Measurements from ENCODE around the gene JAK1.

Gene JAK1

GRCh38 chr1:64895500-64895899 is 70.8 kb downstream of the JAK1 start:
- TF ChIP-seq, protein P1, sequence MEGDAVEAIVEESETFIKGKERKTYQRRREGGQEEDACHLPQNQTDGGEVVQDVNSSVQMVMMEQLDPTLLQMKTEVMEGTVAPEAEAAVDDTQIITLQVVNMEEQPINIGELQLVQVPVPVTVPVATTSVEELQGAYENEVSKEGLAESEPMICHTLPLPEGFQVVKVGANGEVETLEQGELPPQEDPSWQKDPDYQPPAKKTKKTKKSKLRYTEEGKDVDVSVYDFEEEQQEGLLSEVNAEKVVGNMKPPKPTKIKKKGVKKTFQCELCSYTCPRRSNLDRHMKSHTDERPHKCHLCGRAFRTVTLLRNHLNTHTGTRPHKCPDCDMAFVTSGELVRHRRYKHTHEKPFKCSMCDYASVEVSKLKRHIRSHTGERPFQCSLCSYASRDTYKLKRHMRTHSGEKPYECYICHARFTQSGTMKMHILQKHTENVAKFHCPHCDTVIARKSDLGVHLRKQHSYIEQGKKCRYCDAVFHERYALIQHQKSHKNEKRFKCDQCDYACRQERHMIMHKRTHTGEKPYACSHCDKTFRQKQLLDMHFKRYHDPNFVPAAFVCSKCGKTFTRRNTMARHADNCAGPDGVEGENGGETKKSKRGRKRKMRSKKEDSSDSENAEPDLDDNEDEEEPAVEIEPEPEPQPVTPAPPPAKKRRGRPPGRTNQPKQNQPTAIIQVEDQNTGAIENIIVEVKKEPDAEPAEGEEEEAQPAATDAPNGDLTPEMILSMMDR (IDR thresholded peaks at IDR 0.05; ENCODE audit: low read depth, low read length) = no peak
- no peak for DNase-seq (ENCODE audit: extremely low read depth, low read depth)

DNA sequence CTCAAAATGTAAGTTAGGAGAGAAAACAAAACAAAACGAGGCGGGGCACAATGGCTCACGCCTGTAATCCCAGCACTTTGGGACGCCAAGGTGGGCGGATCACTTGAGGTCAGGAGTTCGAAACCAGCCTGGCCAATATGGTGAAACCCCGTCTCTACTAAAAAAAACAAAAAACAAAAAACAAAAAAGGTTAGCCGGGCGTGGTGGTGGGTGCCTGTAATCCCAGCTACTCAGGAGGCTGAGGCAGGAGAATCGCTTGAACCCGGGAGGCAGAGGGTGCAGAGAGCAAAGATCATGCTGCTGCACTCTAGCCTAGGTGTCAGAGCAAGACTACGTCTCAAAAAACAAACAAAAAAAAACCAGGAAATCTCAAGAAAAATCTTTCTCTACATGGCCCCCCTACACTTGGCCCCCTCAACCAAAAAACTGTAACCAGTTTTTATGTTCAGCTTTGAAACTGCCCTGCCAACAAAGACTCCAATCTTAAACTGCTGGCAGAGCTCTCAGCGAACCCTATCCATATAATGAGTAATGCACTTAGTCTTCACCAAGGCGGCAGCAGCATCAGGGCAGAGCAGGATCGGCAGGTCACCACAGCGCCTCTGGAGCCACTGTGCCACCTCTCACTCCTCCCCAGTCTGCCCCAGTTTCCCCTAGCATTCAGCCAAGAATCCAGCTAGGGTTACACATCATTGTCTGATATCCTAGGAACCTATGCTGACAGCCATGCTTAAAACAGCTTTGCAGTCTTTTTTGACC is 71.7 kb downstream of the JAK1 start:
- TF ChIP-seq, protein P1 (IDR thresholded peaks at IDR 0.05; ENCODE audit: low read depth, low read length) = no peak
- DNase-seq (ENCODE audit: extremely low read depth, low read depth) = no peak

DNA sequence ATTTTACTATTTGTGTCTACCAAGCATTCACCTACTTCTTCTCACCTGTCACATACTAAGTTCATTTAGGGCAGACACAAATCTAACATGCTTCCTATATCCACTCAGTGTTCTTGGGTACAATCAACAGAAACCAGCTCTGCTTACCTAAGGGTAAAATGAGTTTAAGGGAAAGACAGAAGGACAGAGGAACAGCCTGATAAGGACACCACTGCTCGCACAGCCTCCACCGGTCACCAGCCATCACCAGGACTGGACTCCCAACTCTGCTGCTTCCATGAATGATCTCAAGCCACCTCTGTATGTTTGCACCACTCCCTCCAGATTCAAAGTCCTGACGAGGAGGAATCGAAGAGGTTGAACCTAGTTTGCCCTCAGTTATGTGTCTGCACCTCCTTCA is 72.4 kb downstream of the JAK1 start:
- DNase-seq (ENCODE audit: extremely low read depth, low read depth) = no peak
- TF ChIP-seq, protein P1 (IDR thresholded peaks at IDR 0.05; ENCODE audit: low read depth, low read length) = no peak

DNA sequence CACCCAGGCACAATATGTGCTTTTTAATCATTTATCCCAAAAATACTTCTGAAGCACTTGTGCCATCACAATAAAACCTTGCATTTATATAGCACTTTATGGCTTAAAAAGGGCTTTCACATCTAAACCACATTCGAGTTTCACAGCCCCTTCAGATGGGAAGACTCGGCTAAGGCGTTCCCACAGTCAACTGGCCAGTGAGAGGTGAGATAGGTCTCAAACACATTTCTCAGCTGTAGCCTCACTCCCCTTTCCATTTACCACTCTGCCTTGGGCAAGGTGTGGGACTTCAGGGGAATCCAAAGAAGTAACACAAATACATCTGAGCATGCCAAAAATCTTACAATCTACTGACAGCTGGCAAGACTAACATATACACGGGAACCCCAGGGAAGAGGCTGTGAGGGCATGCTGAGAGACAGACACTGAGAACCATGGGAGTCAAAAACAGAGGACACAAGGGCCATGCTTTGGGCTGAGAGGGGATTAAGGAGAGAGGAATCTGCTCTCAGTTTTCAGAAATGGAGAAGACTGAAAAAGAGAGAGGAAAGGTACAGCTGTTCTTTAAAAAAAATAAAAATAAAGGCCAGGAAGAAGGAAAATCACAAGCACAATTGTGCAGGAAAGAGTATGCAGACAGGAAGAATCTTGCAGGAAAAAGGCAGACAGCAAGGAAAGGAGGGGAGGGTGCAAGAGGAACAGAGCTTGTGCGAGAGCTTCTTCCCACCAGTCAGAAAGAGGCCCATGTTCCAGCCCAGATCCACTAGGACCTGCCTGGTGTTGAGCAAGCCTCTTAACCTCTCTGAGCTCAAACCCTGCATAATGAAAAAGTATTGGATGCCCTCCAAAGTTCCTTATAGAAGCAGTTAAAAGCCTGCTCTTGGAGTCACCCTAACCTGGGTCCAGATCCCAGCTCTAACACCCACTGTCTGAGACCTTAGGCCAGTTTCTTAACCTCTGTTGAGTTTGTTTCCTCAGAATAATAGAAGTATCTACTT is 73.5 kb downstream of the JAK1 start:
- TF ChIP-seq, protein P1 (IDR thresholded peaks at IDR 0.05; ENCODE audit: low read depth, low read length) = no peak
- DNase-seq (ENCODE audit: extremely low read depth, low read depth) = no peak

DNA sequence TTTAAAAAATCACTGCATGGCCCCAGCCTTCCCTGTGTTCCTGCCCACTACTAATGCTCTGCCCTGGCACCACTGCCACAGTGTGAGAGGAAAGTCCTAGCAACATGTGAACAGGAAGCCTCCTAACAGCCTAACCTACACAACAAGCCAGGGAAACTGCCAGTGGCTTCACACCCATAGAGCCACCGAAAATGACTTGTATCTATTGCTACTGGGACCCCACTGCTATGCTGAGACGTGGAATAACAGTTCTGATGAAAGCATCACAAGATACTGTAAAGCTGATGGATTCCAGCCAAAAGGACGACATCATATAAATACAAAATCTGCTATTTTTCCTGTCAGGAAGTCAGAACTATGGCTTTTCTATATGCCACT is 74.9 kb downstream of the JAK1 start:
- no peak for DNase-seq (ENCODE audit: extremely low read depth, low read depth)
- TF ChIP-seq, protein P1 (IDR thresholded peaks at IDR 0.05; ENCODE audit: low read depth, low read length) = no peak

DNA sequence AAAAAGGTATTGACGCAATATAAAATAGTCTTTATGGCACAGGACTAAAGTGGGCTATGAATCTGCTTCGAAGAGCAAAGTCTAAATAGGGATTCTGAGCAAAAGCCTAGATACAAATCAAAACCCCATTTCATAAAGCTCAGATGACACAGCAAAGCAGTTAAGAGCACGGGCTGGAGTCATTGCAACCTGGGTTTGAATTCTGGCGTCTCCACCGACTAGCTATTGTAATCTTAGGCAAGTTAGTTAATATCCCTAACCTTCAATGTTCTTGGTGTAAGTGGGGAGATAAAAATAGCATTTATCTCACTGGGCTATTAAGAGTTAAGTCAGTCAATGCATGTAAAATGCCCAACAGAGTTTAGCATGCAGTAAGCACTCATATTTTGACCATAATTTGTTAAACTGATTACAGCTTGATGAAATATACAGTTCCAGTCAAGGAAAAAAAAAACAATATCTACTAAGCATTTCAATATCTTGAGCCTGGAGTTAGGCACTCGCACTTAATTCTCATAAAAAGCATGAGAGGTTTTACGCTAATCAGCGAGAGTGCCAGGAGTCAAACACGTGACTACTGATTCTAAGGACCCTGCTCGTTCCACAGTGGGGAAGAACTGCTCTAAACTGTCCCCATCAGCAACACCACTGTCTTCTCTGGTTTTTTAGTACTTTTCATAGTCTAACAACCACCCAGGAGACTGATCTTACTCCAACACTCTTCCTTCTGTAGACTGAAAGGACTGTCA is 75.5 kb downstream of the JAK1 start:
- TF ChIP-seq, protein P1 (IDR thresholded peaks at IDR 0.05; ENCODE audit: low read depth, low read length) = no peak
- no peak for DNase-seq (ENCODE audit: extremely low read depth, low read depth)

All from AG09319 (cell line).